OCI-LY7 (cell line): ENCODE measurements around the gene DNAI2. TPM values are rescaled to one million over a fixed set of nuclear protein-coding genes. Genes with fewer than 3 reads are reported as not detected.

Experiments used
- BruUV-seq: library from RNA; stranded (reverse); fragments of 400-500 nt; replicated peaks from 2 replicates; lab custom pipeline; 2021; lab: Mats Ljungman, UMichigan
- CTCF ChIA-PET: fragments of 300-600 bp; sonication (Branson Sonifier 250); formaldehyde crosslinking; loops from one replicate; lab custom pipeline; 2022; ENCODE audit warnings: antibody characterized with exemption; ENCODE audit not compliant: unreplicated experiment; lab: Charles Lee
- POLR2A ChIA-PET: fragments of 300-600 bp; sonication (Branson Sonifier 250); formaldehyde crosslinking; loops from one replicate; lab custom pipeline; 2022; ENCODE audit warnings: antibody characterized with exemption; lab: Charles Lee
- DNase-seq: peaks from one replicate; pipeline ENCODE4 v3.0.0-alpha.2; 2015; ENCODE audit warnings: low spot score
- H2AFZ ChIP-seq: fragments of 200-600 bp; sonication (generic), shearing (Covaris generic); 2 replicates; pipeline ENCODE4 v1.6.1; 2014; ENCODE audit warnings: mild to moderate bottlenecking, antibody characterized with exemption, low read length, moderate library complexity
- H3K27ac ChIP-seq: fragments of 200-600 bp; sonication (generic); 2 replicates; pipeline ENCODE4 v1.5.1; 2014; ENCODE audit warnings: mixed run types, low read depth, mild to moderate bottlenecking, moderate library complexity, low read length, inconsistent platforms; ENCODE audit not compliant: poor library complexity, severe bottlenecking
- H3K36me3 ChIP-seq: fragments of 200-600 bp; sonication (generic); 2 replicates; pipeline ENCODE4 v1.6.1; 2014; ENCODE audit warnings: mild to moderate bottlenecking, antibody characterized with exemption, low read length, moderate library complexity, mixed read lengths; ENCODE audit not compliant: insufficient read depth
- H3K4me1 ChIP-seq: fragments of 200-600 bp; sonication (generic); 2 replicates; pipeline ENCODE4 v1.5.1; 2014; ENCODE audit warnings: mild to moderate bottlenecking, low read length; ENCODE audit not compliant: insufficient read depth, poor library complexity, severe bottlenecking
- H3K4me2 ChIP-seq: fragments of 200-600 bp; sonication (generic); 2 replicates; pipeline ENCODE4 v1.6.1; 2014; ENCODE audit warnings: mild to moderate bottlenecking, low read length
- H3K4me3 ChIP-seq: fragments of 200-600 bp; sonication (generic); 2 replicates; pipeline ENCODE4 v1.5.1; 2014; ENCODE audit warnings: mild to moderate bottlenecking, low read depth, low read length; ENCODE audit not compliant: poor library complexity, severe bottlenecking
- H3K79me2 ChIP-seq: fragments of 200-600 bp; sonication (generic); 2 replicates; pipeline ENCODE4 v1.6.1; 2016; ENCODE audit warnings: low read depth, mild to moderate bottlenecking, low read length, moderate library complexity, mixed read lengths; ENCODE audit not compliant: insufficient read depth
- H3K9me2 ChIP-seq: fragments of 200-600 bp; sonication (generic); 2 replicates; pipeline ENCODE4 v1.6.1; 2016; ENCODE audit warnings: mild to moderate bottlenecking, low read length, mixed read lengths; ENCODE audit not compliant: insufficient read depth
- H3K9me3 ChIP-seq: fragments of 200-600 bp; sonication (generic); 2 replicates; pipeline ENCODE4 v1.6.1; 2014; ENCODE audit warnings: mild to moderate bottlenecking, mixed run types, low read length, mixed read lengths
- H4K20me1 ChIP-seq: fragments of 200-600 bp; sonication (generic); 2 replicates; pipeline ENCODE4 v1.6.1; 2014; ENCODE audit warnings: mild to moderate bottlenecking, antibody characterized with exemption, low read length, moderate library complexity, mixed read lengths; ENCODE audit not compliant: insufficient read depth
- CTCF ChIP-seq: fragments of 200-600 bp; sonication (generic); conservative IDR thresholded peaks from 2 replicates; pipeline ENCODE4 v1.5.1; 2014; ENCODE audit warnings: mild to moderate bottlenecking, antibody characterized with exemption, low read length, moderate library complexity, mixed read lengths
- EZH2phosphoT487 ChIP-seq: fragments of 200-600 bp; sonication (generic); IDR thresholded peaks from 2 replicates; pipeline ENCODE4 v1.6.1; 2018; ENCODE audit warnings: low read depth, borderline replicate concordance, mild to moderate bottlenecking, mixed run types, antibody characterized with exemption, low read length, moderate library complexity, mixed read lengths
- intact Hi-C: fragments of 100-400 bp; cut with micrococcal nuclease; formaldehyde crosslinking; loops from one replicate; pipeline ENCODE4 v1.10.0; 2022; ENCODE audit not compliant: unreplicated experiment
- total RNA-seq, 2 experiments: library from RNA; depleted of rRNA in 1 of 2; stranded (reverse); fragments of >200 nt in 1 of 2; shearing (Covaris generic) in 1 of 2; gene quantifications; 2 replicates each; pipeline ENCODE4 v1.2.3, GENCODE V29; 2014 to 2022

DNAI2 gene
- total RNA-seq, 2 experiments from 2014 or later, result not detected

GRCh38 chr17:74354123-74354522 lies 80.1 kb downstream of the DNAI2 start:
- H3K27ac ChIP-seq, result no peak overlapping the region
- H3K4me2 ChIP-seq, result no peak overlapping the region
- CTCF ChIA-PET, result no interaction called here
- POLR2A ChIA-PET, result no interaction called here
- H2AFZ ChIP-seq, result no peak overlapping the region
- no peaks in the 10 kb centered on the region for H3K9me3 ChIP-seq
- no peaks in the 10 kb centered on the region for H3K79me2 ChIP-seq
- no peaks in the 10 kb centered on the region for H4K20me1 ChIP-seq
- peak; percentile 97 for TF ChIP-seq CTCF
- TF ChIP-seq EZH2phosphoT487, result no peak
- H3K4me3 ChIP-seq, result no peak overlapping the region
- H3K4me1 ChIP-seq, result no peaks in the 10 kb centered on the region
- DNase-seq, result peak; percentile 58
- intact Hi-C loops, result loop anchor here (1.0 to 5.0 kb wide), 2 partner anchors 53 to 142 kb away; partner anchors contain the start of gene TTYH2
- H3K9me2 ChIP-seq, result no peaks in the 10 kb centered on the region
- H3K36me3 ChIP-seq, result no peaks in the 10 kb centered on the region
- no TSS peak for BruUV-seq

GRCh38 chr17:74354561-74354960 lies 80.5 kb downstream of the DNAI2 start:
- H3K4me1 ChIP-seq, result no peaks in the 10 kb centered on the region
- ChIA-PET POLR2A (no interaction called here), CTCF (no interaction called here)
- H3K27ac ChIP-seq, result no peak overlapping the region
- H4K20me1 ChIP-seq, result no peaks in the 10 kb centered on the region
- no peak overlapping the region for H3K4me2 ChIP-seq
- H3K79me2 ChIP-seq, result no peaks in the 10 kb centered on the region
- H3K36me3 ChIP-seq, result no peaks in the 10 kb centered on the region
- H3K4me3 ChIP-seq, result no peak overlapping the region
- no peaks in the 10 kb centered on the region for H3K9me3 ChIP-seq
- TF ChIP-seq EZH2phosphoT487, result no peak
- no peak for TF ChIP-seq CTCF
- no peak overlapping the region for H2AFZ ChIP-seq
- intact Hi-C loops, result loop anchor here (1.0 to 5.0 kb wide), 2 partner anchors 53 to 142 kb away; partner anchors contain the start of gene TTYH2
- H3K9me2 ChIP-seq, result no peaks in the 10 kb centered on the region
- no TSS peak for BruUV-seq
- DNase-seq, result no peak

- no peaks in the 10 kb centered on the region for H3K36me3 ChIP-seq
- no peaks in the 10 kb centered on the region for H3K9me3 ChIP-seq
- H3K4me2 ChIP-seq, result no peak overlapping the region
- H2AFZ ChIP-seq, result no peak overlapping the region
- no peak overlapping the region for H3K27ac ChIP-seq
- no peaks in the 10 kb centered on the region for H3K4me1 ChIP-seq
- no TSS peak for BruUV-seq
- DNase-seq, result no peak
- ChIA-PET CTCF (no interaction called here), POLR2A (no interaction called here)
- TF ChIP-seq EZH2phosphoT487 (no peak), CTCF (no peak)
- no peak overlapping the region for H3K4me3 ChIP-seq
- H3K79me2 ChIP-seq, result no peaks in the 10 kb centered on the region
- intact Hi-C loops, result no loop called here
- no peaks in the 10 kb centered on the region for H3K9me2 ChIP-seq
- H4K20me1 ChIP-seq, result no peaks in the 10 kb centered on the region
These were observed 81.0 kb downstream of the DNAI2 start for GRCh38 chr17:74355065-74355464.
